Vagina (tissue), 2 donors: ENCODE results near the gene TOP3A. TPM values are rescaled to one million over a fixed set of nuclear protein-coding genes. Genes with fewer than 3 reads are reported as not detected.
"Not testable (repeated sequence)": the region's sequence is repeated elsewhere in the genome, so short reads cannot be mapped to it uniquely, and the experiment has no call there.

Experiments
- DNase-seq, 2 donors: peaks; one replicate each; pipeline ENCODE4 v3.0.0-alpha.2; 2017; ENCODE audit errors: extremely low spot score in 2 of 2
- H3K27ac ChIP-seq: fragments of 200-600 bp; sonication (generic); one replicate; pipeline ENCODE4 v1.5.1; 2019
- H3K27me3 ChIP-seq: fragments of 200-600 bp; sonication (generic); one replicate; pipeline ENCODE4 v1.5.1; 2019
- H3K36me3 ChIP-seq, 2 donors: fragments of 200-600 bp; sonication (generic); one replicate each; pipeline ENCODE4 v1.5.1; 2017 to 2019
- H3K4me1 ChIP-seq: fragments of 200-600 bp; sonication (generic); one replicate; pipeline ENCODE4 v1.5.1; 2019
- H3K4me3 ChIP-seq, 2 donors: fragments of 200-600 bp; sonication (generic); 1 replicate in 1 of 2; 2 replicates in 1 of 2; pipeline ENCODE4 v1.5.1; 2016 to 2019
- H3K9me3 ChIP-seq: fragments of 200-600 bp; sonication (generic); one replicate; pipeline ENCODE4 v1.5.1; 2019
- POLR2A ChIP-seq, 2 donors: fragments of 450-650 bp; IDR thresholded peaks; one replicate each; pipeline ENCODE4 v1.6.1; 2017; ENCODE audit warnings: antibody characterized with exemption in 2 of 2, mild to moderate bottlenecking in 2 of 2, moderate library complexity in 2 of 2
- POLR2AphosphoS5 ChIP-seq, 2 donors: sonication (generic); formaldehyde crosslinking; IDR thresholded peaks; one replicate each; pipeline ENCODE4 v1.9.0; 2017; ENCODE audit warnings: antibody characterized with exemption in 2 of 2, mild to moderate bottlenecking in 2 of 2, low read depth in 1 of 2; ENCODE audit not compliant: insufficient read depth in 1 of 2
- intact Hi-C: fragments of 100-400 bp; cut with DNase I; formaldehyde crosslinking; loops from one replicate; pipeline ENCODE4 v1.15.1; 2023
- total RNA-seq: library from RNA; depleted of rRNA; stranded (reverse); fragments of >200 nt; gene quantifications from one replicate; pipeline ENCODE4 v1.2.3, GENCODE V29; 2016
- TF ChIP-seq, protein P1 (sequence below), 3 experiments: fragments of 450-650 bp in 2 of 3; fragments of 200-600 bp in 1 of 3; sonication (generic) in 1 of 3; IDR thresholded peaks; one replicate each; pipeline ENCODE4 v1.5.1; 2017 to 2019; ENCODE audit warnings: antibody characterized with exemption in 3 of 3, mild to moderate bottlenecking in 2 of 3, moderate library complexity in 2 of 3

TOP3A gene
- total RNA-seq, 1 donor from 2014 or later: 15.5 TPM

DNA sequence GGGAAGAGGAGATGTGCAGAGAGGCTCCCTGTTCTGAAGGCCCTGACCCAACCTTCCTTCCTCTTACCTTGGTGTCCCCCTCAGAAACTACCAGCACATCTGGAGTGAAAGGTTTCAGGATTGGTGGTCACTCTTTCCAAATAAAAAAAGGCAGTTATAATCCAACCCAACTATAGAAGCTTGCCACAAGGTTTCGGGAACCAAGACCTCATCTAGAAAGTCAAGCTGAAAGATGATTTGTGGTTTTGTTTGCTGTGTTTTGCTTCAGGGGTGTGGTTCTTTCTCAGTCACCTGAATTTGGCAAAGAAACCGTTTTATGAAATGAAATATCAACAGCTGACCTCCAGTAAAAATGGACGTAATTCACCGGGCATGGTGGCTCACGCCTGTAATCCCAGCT is 29.2 kb upstream of the TOP3A start:
- TF ChIP-seq, protein P1, sequence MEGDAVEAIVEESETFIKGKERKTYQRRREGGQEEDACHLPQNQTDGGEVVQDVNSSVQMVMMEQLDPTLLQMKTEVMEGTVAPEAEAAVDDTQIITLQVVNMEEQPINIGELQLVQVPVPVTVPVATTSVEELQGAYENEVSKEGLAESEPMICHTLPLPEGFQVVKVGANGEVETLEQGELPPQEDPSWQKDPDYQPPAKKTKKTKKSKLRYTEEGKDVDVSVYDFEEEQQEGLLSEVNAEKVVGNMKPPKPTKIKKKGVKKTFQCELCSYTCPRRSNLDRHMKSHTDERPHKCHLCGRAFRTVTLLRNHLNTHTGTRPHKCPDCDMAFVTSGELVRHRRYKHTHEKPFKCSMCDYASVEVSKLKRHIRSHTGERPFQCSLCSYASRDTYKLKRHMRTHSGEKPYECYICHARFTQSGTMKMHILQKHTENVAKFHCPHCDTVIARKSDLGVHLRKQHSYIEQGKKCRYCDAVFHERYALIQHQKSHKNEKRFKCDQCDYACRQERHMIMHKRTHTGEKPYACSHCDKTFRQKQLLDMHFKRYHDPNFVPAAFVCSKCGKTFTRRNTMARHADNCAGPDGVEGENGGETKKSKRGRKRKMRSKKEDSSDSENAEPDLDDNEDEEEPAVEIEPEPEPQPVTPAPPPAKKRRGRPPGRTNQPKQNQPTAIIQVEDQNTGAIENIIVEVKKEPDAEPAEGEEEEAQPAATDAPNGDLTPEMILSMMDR (IDR thresholded peaks at IDR 0.05): no peak
- TF ChIP-seq POLR2AphosphoS5 (IDR thresholded peaks at IDR 0.05; ENCODE audit: insufficient read depth in 1 of 2, low read depth in 1 of 2) (no peak), POLR2A (IDR thresholded peaks at IDR 0.05) (no peak)
- intact Hi-C loops: no loop called here

DNA sequence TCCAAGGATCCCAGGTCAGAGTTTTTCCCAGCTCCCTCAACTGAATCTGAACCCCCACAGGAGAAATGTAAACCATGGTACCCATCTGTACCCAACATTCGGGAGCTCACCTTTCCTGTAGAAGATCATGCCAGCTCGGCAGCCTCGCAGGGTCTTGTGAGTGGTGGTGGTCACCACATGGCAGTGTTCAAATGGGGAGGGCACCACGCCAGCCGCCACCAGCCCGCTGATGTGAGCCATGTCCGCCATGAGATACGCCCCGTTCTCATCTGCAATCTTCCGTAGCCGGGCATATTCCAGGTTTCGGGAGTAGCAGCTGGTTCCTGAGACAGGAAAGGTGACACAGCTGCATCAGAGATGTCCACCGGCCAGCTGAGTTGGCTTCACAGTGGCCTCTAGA is 25.1 kb upstream of the TOP3A start:
- intact Hi-C loops: no loop called here
- Histone ChIP-seq H3K9me3 (no peaks in the 10 kb centered on the region), H3K27ac (no peak overlapping the region), H3K4me3 (no peak overlapping the region), H3K27me3 (no peaks in the 10 kb centered on the region), H3K4me1 (no peaks in the 10 kb centered on the region), H3K36me3 (peaks cover 0 to 31% of the 10 kb centered on the region in 2 donors)
- TF ChIP-seq POLR2AphosphoS5 (IDR thresholded peaks at IDR 0.05; ENCODE audit: insufficient read depth in 1 of 2, low read depth in 1 of 2): no peak
- TF ChIP-seq, protein P1 (IDR thresholded peaks at IDR 0.05): no peak
- no peak for TF ChIP-seq POLR2A (IDR thresholded peaks at IDR 0.05)
- DNase-seq: no peak

More for the DNA sequence above, 29.2 kb upstream of the TOP3A start:
- Histone ChIP-seq H3K4me1 (no peaks in the 10 kb centered on the region), H3K4me3 (no peak overlapping the region), H3K36me3 (peaks cover 0 to 46% of the 10 kb centered on the region in 2 donors), H3K27ac (no peak overlapping the region), H3K27me3 (no peaks in the 10 kb centered on the region), H3K9me3 (no peaks in the 10 kb centered on the region)
- DNase-seq: no peak

DNA sequence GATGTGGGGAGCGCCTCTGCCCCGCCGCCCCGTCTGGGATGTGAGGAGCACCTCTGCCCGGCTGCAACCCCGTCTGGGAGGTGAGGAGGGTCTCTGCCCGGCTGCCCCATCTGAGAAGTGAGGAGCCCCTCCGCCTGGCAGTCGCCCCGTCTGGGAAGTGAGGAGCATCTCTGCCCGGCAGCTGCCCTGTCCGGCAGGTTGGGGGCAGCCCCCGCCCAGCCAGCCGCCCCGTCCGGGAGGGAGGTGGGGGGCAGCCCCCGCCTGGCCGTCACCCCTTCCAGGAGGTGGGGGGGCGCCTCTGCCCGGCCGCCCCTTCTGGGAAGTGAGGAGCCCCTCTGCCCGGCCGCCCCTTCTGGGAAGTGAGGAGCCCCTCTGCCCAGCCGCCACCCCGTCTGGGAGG is 23.4 kb upstream of the TOP3A start:
- intact Hi-C loops, DNase-seq, H3K27me3 ChIP-seq, H3K27ac ChIP-seq, H3K4me1 ChIP-seq, H3K9me3 ChIP-seq, H3K4me3 ChIP-seq: not testable (repeated sequence)
- H3K36me3 ChIP-seq: peaks cover 0 to 39% of the 10 kb centered on the region in 2 donors

DNA sequence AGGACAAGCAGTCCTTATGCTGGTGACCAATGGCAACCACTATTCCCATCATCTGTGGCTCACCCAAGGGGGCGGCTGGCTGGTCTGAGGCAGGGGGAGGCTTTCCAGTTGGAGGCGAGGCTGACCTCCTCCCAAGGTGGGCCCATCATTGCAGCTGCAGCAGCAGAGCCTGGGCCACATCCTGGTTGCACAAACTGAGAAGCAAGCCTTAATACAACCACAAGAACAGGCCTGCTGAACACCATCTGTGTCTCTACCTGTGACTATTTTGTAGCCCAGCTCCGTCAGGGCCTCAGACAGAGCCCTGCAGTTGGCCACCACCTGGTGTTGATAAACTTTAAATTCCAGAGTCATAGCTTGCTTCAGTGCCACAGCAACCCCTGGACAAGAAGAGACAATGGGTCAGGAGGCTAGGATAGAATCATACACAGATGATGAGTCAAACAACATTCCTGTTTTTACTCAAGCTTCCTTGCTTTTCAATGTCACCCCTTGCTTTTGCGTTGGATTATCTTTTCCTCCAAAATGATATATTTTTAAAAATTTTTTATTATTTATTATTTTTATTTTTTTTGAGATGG is 18.2 kb upstream of the TOP3A start:
- Histone ChIP-seq H3K4me3 (no peak overlapping the region), H3K27ac (no peak overlapping the region), H3K36me3 (peaks cover 0 to 61% of the 10 kb centered on the region in 2 donors), H3K27me3 (no peaks in the 10 kb centered on the region), H3K9me3 (no peaks in the 10 kb centered on the region), H3K4me1 (no peaks in the 10 kb centered on the region)
- TF ChIP-seq POLR2A (IDR thresholded peaks at IDR 0.05) (no peak), POLR2AphosphoS5 (IDR thresholded peaks at IDR 0.05; ENCODE audit: insufficient read depth in 1 of 2, low read depth in 1 of 2) (no peak)
- TF ChIP-seq, protein P1 (IDR thresholded peaks at IDR 0.05): no peak
- no peak for DNase-seq
- intact Hi-C loops: no loop called here

DNA sequence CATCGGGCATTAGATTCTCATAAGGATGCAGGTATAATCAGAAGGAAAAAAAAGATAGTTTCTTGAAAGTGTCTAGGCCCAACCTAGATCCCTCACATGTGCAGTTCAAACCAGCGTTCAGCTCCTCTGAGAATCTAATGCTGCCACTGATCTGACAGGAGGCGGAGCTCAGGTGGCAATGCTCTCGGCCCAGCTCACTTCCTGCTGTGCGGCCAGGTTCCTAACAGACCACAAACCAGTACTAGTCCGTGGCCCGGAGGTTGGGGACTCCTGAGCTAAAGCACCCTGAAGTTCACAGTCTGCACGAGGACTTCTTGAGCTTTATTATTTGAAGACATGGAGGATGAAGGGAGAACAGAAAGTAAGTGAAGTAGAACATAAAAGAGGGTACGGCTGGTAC is 17.1 kb upstream of the TOP3A start:
- Histone ChIP-seq H3K36me3 (peaks cover 0 to 60% of the 10 kb centered on the region in 2 donors), H3K4me1 (no peaks in the 10 kb centered on the region), H3K27me3 (no peaks in the 10 kb centered on the region), H3K4me3 (no peak overlapping the region), H3K9me3 (no peaks in the 10 kb centered on the region), H3K27ac (no peak overlapping the region)
- no peak for DNase-seq
- TF ChIP-seq POLR2AphosphoS5 (IDR thresholded peaks at IDR 0.05; ENCODE audit: insufficient read depth in 1 of 2, low read depth in 1 of 2): no peak
- no peak for TF ChIP-seq POLR2A (IDR thresholded peaks at IDR 0.05)
- TF ChIP-seq, protein P1 (IDR thresholded peaks at IDR 0.05): no peak
- intact Hi-C loops: no loop called here
